Adrenal gland (tissue), 5 donors: Measurements from ENCODE around the gene TBC1D19.

ENCODE experiments used
- POLR2A ChIP-seq, 2 donors: fragments of 450-650 bp; IDR thresholded peaks; one replicate each; pipeline ENCODE4 v1.6.1; 2017; ENCODE audit warnings: antibody characterized with exemption in 2 of 2, mild to moderate bottlenecking in 2 of 2, moderate library complexity in 1 of 2
- TF ChIP-seq, protein P1 (sequence below), 6 experiments: fragments of 450-650 bp in 4 of 6; fragments of 200-600 bp in 2 of 6; sonication (generic) in 1 of 6; IDR thresholded peaks; 1 replicate in 5 of 6; 2 replicates in 1 of 6; pipeline versions ENCODE4 v1.5.1 to v1.8.0; 2016 to 2021; ENCODE audit warnings: antibody characterized with exemption in 6 of 6, mild to moderate bottlenecking in 2 of 6, moderate library complexity in 1 of 6
- donor health status: DM: no; HTN: no; CAD: no.

DNA sequence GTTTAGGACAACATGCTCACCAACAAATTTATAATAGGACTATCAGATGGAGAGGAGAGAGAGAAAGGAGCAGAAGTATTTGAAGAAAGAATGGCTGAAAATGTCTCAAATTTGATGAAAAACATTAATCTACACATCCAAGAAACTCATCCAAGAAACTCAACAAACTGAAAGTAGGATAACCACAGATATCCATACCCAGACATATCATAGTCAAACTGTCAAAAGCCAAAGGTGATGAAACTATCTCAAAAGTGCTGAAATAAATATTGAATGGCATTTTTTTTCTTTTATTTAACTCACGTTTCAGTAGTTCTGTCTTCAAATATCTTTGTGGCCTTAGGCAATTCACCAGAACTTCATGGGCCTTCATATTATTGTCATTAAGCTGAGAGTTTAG, 116.2 kb downstream of the TBC1D19 start:
- TF ChIP-seq, protein P1, sequence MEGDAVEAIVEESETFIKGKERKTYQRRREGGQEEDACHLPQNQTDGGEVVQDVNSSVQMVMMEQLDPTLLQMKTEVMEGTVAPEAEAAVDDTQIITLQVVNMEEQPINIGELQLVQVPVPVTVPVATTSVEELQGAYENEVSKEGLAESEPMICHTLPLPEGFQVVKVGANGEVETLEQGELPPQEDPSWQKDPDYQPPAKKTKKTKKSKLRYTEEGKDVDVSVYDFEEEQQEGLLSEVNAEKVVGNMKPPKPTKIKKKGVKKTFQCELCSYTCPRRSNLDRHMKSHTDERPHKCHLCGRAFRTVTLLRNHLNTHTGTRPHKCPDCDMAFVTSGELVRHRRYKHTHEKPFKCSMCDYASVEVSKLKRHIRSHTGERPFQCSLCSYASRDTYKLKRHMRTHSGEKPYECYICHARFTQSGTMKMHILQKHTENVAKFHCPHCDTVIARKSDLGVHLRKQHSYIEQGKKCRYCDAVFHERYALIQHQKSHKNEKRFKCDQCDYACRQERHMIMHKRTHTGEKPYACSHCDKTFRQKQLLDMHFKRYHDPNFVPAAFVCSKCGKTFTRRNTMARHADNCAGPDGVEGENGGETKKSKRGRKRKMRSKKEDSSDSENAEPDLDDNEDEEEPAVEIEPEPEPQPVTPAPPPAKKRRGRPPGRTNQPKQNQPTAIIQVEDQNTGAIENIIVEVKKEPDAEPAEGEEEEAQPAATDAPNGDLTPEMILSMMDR (IDR thresholded peaks at IDR 0.05) = no peak
- TF ChIP-seq POLR2A (IDR thresholded peaks at IDR 0.05) = no peak
